ENCODE data around the gene LEFTY2. TPM values are rescaled to one million over a fixed set of nuclear protein-coding genes. Genes with fewer than 3 reads are reported as not detected.

The LEFTY2 gene
- polyA plus RNA-seq, 2 of the 4 experiments (the other 2 are of a cell fraction), result not detected

- ATAC-seq, result peak; percentile 98 to 100
- ChIA-PET POLR2A (interaction anchor here (0.6 kb wide), 1 partner anchor 38 kb away, joined by 3 read pairs; the partner anchor contains the start of gene PYCR2), CTCF (interaction anchor here (0.6 to 4.5 kb wide), 29 partner anchors 7 to 644 kb away, joined by 3 to 26 read pairs (median 4); partner anchors contain the start of gene LEFTY1)
- WGBS (ENCODE audit: missing lambda C conversion rate), result 27% methylated on average over 21 of the region's 21 CpGs
- H3K4me2 ChIP-seq, result peak overlapping the region; percentile 68
- DNase-seq (ENCODE audit: low read depth in 1 of 2, low spot score in 1 of 2), result peak; percentile 64 to 71
- peak overlapping the region; percentile 26; the same call in 2 of the 3 replicates for H3K4me3 ChIP-seq
- no peaks in the 10 kb centered on the region for H3K4me1 ChIP-seq
- no peak for FAIRE-seq
- H3K9me3 ChIP-seq, result no peaks in the 10 kb centered on the region
- peak overlapping the region in 1 of 2 experiments; percentile 45; a peak in 2 of 6 replicates for H3K27ac ChIP-seq
- no peak for TF ChIP-seq HOXA7 (CRISPR knock-in tag; IDR thresholded peaks at IDR 0.05)
- TF ChIP-seq ZNF302 (CRISPR knock-in tag; IDR thresholded peaks at IDR 0.05), result no peak
- no peak for TF ChIP-seq CHD4 (IDR thresholded peaks at IDR 0.05; ENCODE audit: borderline replicate concordance)
- TF ChIP-seq, protein P1, sequence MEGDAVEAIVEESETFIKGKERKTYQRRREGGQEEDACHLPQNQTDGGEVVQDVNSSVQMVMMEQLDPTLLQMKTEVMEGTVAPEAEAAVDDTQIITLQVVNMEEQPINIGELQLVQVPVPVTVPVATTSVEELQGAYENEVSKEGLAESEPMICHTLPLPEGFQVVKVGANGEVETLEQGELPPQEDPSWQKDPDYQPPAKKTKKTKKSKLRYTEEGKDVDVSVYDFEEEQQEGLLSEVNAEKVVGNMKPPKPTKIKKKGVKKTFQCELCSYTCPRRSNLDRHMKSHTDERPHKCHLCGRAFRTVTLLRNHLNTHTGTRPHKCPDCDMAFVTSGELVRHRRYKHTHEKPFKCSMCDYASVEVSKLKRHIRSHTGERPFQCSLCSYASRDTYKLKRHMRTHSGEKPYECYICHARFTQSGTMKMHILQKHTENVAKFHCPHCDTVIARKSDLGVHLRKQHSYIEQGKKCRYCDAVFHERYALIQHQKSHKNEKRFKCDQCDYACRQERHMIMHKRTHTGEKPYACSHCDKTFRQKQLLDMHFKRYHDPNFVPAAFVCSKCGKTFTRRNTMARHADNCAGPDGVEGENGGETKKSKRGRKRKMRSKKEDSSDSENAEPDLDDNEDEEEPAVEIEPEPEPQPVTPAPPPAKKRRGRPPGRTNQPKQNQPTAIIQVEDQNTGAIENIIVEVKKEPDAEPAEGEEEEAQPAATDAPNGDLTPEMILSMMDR (IDR thresholded peaks at IDR 0.05), result peak; percentile 81
- TF ChIP-seq, protein P2, sequence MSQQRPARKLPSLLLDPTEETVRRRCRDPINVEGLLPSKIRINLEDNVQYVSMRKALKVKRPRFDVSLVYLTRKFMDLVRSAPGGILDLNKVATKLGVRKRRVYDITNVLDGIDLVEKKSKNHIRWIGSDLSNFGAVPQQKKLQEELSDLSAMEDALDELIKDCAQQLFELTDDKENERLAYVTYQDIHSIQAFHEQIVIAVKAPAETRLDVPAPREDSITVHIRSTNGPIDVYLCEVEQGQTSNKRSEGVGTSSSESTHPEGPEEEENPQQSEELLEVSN (IDR thresholded peaks at IDR 0.05; ENCODE audit: borderline replicate concordance, low read depth), result no peak
- TF ChIP-seq KDM1A (IDR thresholded peaks at IDR 0.05; ENCODE audit: low read depth), result no peak
- TF ChIP-seq, protein P3, sequence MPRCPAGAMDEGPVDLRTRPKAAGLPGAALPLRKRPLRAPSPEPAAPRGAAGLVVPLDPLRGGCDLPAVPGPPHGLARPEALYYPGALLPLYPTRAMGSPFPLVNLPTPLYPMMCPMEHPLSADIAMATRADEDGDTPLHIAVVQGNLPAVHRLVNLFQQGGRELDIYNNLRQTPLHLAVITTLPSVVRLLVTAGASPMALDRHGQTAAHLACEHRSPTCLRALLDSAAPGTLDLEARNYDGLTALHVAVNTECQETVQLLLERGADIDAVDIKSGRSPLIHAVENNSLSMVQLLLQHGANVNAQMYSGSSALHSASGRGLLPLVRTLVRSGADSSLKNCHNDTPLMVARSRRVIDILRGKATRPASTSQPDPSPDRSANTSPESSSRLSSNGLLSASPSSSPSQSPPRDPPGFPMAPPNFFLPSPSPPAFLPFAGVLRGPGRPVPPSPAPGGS (IDR thresholded peaks at IDR 0.05), result no peak
- TF ChIP-seq MAX (IDR thresholded peaks at IDR 0.05), result no peak
- TF ChIP-seq RAD21 (conservative IDR thresholded peaks at IDR 0.05 in 1 of 2, IDR thresholded peaks at IDR 0.05 in 1 of 2), result peak; percentile 59 to 62
- TF ChIP-seq HES2 (IDR thresholded peaks at IDR 0.05), result no peak
- no peak for TF ChIP-seq MAZ (IDR thresholded peaks at IDR 0.05; ENCODE audit: borderline replicate concordance, low read depth, low read length)
- TF ChIP-seq POLR2AphosphoS2 (conservative IDR thresholded peaks at IDR 0.05; ENCODE audit: low read length), result no peak
- no peak for TF ChIP-seq REST (IDR thresholded peaks at IDR 0.05)
- TF ChIP-seq KDM5A (IDR thresholded peaks at IDR 0.05), result no peak
- peak; percentile 46; the same call in 2 of the 3 replicates for TF ChIP-seq SMC3 (IDR thresholded peaks at IDR 0.05)
- peak; percentile 44; the same call in 1 of the 2 replicates for TF ChIP-seq EHF (CRISPR knock-in tag; IDR thresholded peaks at IDR 0.05)
- no peak for TF ChIP-seq ZFP36 (IDR thresholded peaks at IDR 0.05; ENCODE audit: borderline replicate concordance, partially characterized antibody)
- peak; percentile 59; the same call in 1 of the 2 replicates for TF ChIP-seq HOXB5 (CRISPR knock-in tag; IDR thresholded peaks at IDR 0.05)
- no peak for TF ChIP-seq EHMT2 (IDR thresholded peaks at IDR 0.05; ENCODE audit: low read depth)
- TF ChIP-seq RFX5 (IDR thresholded peaks at IDR 0.05), result no peak
- TF ChIP-seq MYC (IDR thresholded peaks at IDR 0.05; ENCODE audit: borderline replicate concordance, low read length), result no peak
- no peak for TF ChIP-seq GATA3 (IDR thresholded peaks at IDR 0.05; ENCODE audit: borderline replicate concordance)
- no peak for TF ChIP-seq RARB (CRISPR knock-in tag; IDR thresholded peaks at IDR 0.05)
- no peak for TF ChIP-seq HOXB13 (CRISPR knock-in tag; IDR thresholded peaks at IDR 0.05; ENCODE audit: low read depth)
- TF ChIP-seq POLR2A (IDR thresholded peaks at IDR 0.05; ENCODE audit: low read length), result no peak
- TF ChIP-seq, protein P4, sequence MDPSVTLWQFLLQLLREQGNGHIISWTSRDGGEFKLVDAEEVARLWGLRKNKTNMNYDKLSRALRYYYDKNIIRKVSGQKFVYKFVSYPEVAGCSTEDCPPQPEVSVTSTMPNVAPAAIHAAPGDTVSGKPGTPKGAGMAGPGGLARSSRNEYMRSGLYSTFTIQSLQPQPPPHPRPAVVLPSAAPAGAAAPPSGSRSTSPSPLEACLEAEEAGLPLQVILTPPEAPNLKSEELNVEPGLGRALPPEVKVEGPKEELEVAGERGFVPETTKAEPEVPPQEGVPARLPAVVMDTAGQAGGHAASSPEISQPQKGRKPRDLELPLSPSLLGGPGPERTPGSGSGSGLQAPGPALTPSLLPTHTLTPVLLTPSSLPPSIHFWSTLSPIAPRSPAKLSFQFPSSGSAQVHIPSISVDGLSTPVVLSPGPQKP (IDR thresholded peaks at IDR 0.05; ENCODE audit: low read depth, low read length), result no peak
- no peak for TF ChIP-seq SREBF2 (IDR thresholded peaks at IDR 0.05)
- TF ChIP-seq FOSL2 (IDR thresholded peaks at IDR 0.05), result no peak
- TF ChIP-seq FOSL2 (CRISPR knock-in tag; IDR thresholded peaks at IDR 0.05), result no peak
- no peak for TF ChIP-seq MAFK (IDR thresholded peaks at IDR 0.05; ENCODE audit: partially characterized antibody)
- no peak for TF ChIP-seq PHF8 (IDR thresholded peaks at IDR 0.05; ENCODE audit: borderline replicate concordance, low read depth)
Observed at GRCh38 chr1:225962440-225962975, 21.5 kb upstream of the LEFTY2 start.

Measured in A549 (cell line).